ENCODE data around the gene MAL.

The MAL gene

GRCh38 chr2:95056461-95057459, 31.3 kb downstream of the MAL start:
- TF ChIP-seq POLR2AphosphoS5 (IDR thresholded peaks at IDR 0.05; ENCODE audit: low read depth, low read length) = no peak
- TF ChIP-seq REST (IDR thresholded peaks at IDR 0.05; ENCODE audit: insufficient read depth in 1 of 2, low read depth in 2 of 2, low read length in 2 of 2) = no peak
- TF ChIP-seq SIN3A (IDR thresholded peaks at IDR 0.05; ENCODE audit: borderline replicate concordance, insufficient read depth, low read length) = no peak

GRCh38 chr2:95057535-95058370, 32.2 kb downstream of the MAL start:
- TF ChIP-seq SIN3A (IDR thresholded peaks at IDR 0.05; ENCODE audit: borderline replicate concordance, insufficient read depth, low read length) = no peak

- TF ChIP-seq REST (IDR thresholded peaks at IDR 0.05; ENCODE audit: insufficient read depth in 1 of 2, low read depth in 2 of 2, low read length in 2 of 2) (no peak), TAF1 (IDR thresholded peaks at IDR 0.05; ENCODE audit: borderline replicate concordance, insufficient read depth, low read length) (no peak), FOXP2 (optimal IDR thresholded peaks at IDR 0.05; ENCODE audit: borderline replicate concordance, extremely low read depth, extremely low read length, insufficient read depth) (no peak), POLR2AphosphoS5 (IDR thresholded peaks at IDR 0.05; ENCODE audit: low read depth, low read length) (no peak), SIN3A (IDR thresholded peaks at IDR 0.05; ENCODE audit: borderline replicate concordance, insufficient read depth, low read length) (no peak)
Measured at GRCh38 chr2:95058466-95058988, 33.0 kb downstream of the MAL start.

GRCh38 chr2:95058989-95059641, 33.6 kb downstream of the MAL start:
- no peak for TF ChIP-seq TAF1 (IDR thresholded peaks at IDR 0.05; ENCODE audit: borderline replicate concordance, insufficient read depth, low read length)
- TF ChIP-seq FOXP2 (optimal IDR thresholded peaks at IDR 0.05; ENCODE audit: borderline replicate concordance, extremely low read depth, extremely low read length, insufficient read depth) = no peak
- no peak for TF ChIP-seq SIN3A (IDR thresholded peaks at IDR 0.05; ENCODE audit: borderline replicate concordance, insufficient read depth, low read length)

- TF ChIP-seq POLR2AphosphoS5 (IDR thresholded peaks at IDR 0.05; ENCODE audit: low read depth, low read length) (no peak), TAF1 (IDR thresholded peaks at IDR 0.05; ENCODE audit: borderline replicate concordance, insufficient read depth, low read length) (no peak), REST (IDR thresholded peaks at IDR 0.05; ENCODE audit: insufficient read depth in 1 of 2, low read depth in 2 of 2, low read length in 2 of 2) (no peak), FOXP2 (optimal IDR thresholded peaks at IDR 0.05; ENCODE audit: borderline replicate concordance, extremely low read depth, extremely low read length, insufficient read depth) (no peak), SIN3A (IDR thresholded peaks at IDR 0.05; ENCODE audit: borderline replicate concordance, insufficient read depth, low read length) (no peak)
Measured at GRCh38 chr2:95059656-95060370, 34.3 kb downstream of the MAL start.
